Neural progenitor cell (in vitro differentiated cells): ENCODE measurements around the gene SH2D2A. TPM values are rescaled to one million over a fixed set of nuclear protein-coding genes. Genes with fewer than 3 reads are reported as not detected.
A peak's percentile ranks its signal among the peaks of the same experiment; 100 is the strongest.

Source experiments
- DNase-seq: peaks from one replicate; pipeline ENCODE4 v3.0.0-alpha.2; 2016; ENCODE audit warnings: low spot score
- H2AFZ ChIP-seq: fragments of 200-600 bp; sonication (generic); replicated peaks from 2 replicates; pipeline ENCODE4 v1.6.1; 2016; ENCODE audit warnings: antibody characterized with exemption
- H3F3A ChIP-seq: fragments of 200-600 bp; sonication (generic); 2 replicates; pipeline ENCODE4 v1.6.1; 2016; ENCODE audit warnings: antibody characterized with exemption, low read depth
- H3K27ac ChIP-seq: fragments of 200-600 bp; sonication (generic); 2 replicates; pipeline ENCODE4 v1.5.1; 2016; ENCODE audit warnings: mild to moderate bottlenecking
- H3K27me3 ChIP-seq: fragments of 200-600 bp; sonication (generic); 2 replicates; pipeline ENCODE4 v1.6.1; 2016; ENCODE audit warnings: mild to moderate bottlenecking, moderate library complexity
- H3K36me3 ChIP-seq: fragments of 200-600 bp; sonication (generic); 2 replicates; pipeline ENCODE4 v1.5.1; 2016
- H3K4me1 ChIP-seq: fragments of 200-600 bp; sonication (generic); 2 replicates; pipeline ENCODE4 v1.6.1; 2016; ENCODE audit warnings: mixed run types
- H3K4me2 ChIP-seq: fragments of 200-600 bp; sonication (generic); 2 replicates; pipeline ENCODE4 v1.6.1; 2016
- H3K4me3 ChIP-seq: fragments of 200-600 bp; sonication (generic); 2 replicates; pipeline ENCODE4 v1.5.1; 2016
- H3K79me2 ChIP-seq: fragments of 200-600 bp; sonication (generic); 2 replicates; pipeline ENCODE4 v1.6.1; 2016; ENCODE audit warnings: low read depth
- H3K9ac ChIP-seq: fragments of 200-600 bp; sonication (generic); 2 replicates; pipeline ENCODE4 v1.6.1; 2016
- H3K9me3 ChIP-seq: fragments of 200-600 bp; sonication (generic); 2 replicates; pipeline ENCODE4 v1.5.1; 2016; ENCODE audit warnings: low read depth
- H4K20me1 ChIP-seq: fragments of 200-600 bp; sonication (generic); 2 replicates; pipeline ENCODE4 v1.6.1; 2016; ENCODE audit warnings: low read depth
- H3K27ac Mint-ChIP-seq: 3 replicates; pipeline ENCODE4 v1.8.0; 2021; ENCODE audit warnings: mixed read lengths
- H3K27me3 Mint-ChIP-seq: 2 replicates; pipeline ENCODE4 v1.8.0; 2022; ENCODE audit warnings: low read depth, mild to moderate bottlenecking, inconsistent platforms, moderate library complexity, mixed read lengths; ENCODE audit not compliant: insufficient read depth
- H3K36me3 Mint-ChIP-seq: 3 replicates; pipeline ENCODE4 v1.8.0; 2021; ENCODE audit warnings: mixed read lengths
- H3K4me1 Mint-ChIP-seq: 3 replicates; pipeline ENCODE4 v1.8.0; 2021; ENCODE audit warnings: mixed read lengths
- H3K4me3 Mint-ChIP-seq: 3 replicates; pipeline ENCODE4 v1.8.0; 2021; ENCODE audit warnings: mild to moderate bottlenecking, moderate library complexity, mixed read lengths
- H3K9me3 Mint-ChIP-seq: 3 replicates; pipeline ENCODE4 v1.8.0; 2020; ENCODE audit warnings: mixed read lengths
- CTCF ChIP-seq: fragments of 200-600 bp; sonication (generic); IDR thresholded peaks from 2 replicates; pipeline ENCODE4 v1.5.1; 2017; ENCODE audit warnings: antibody characterized with exemption, mild to moderate bottlenecking
- EZH2 ChIP-seq: fragments of 200-600 bp; sonication (generic); IDR thresholded peaks from 2 replicates; pipeline ENCODE4 v1.6.1; 2017; ENCODE audit warnings: antibody characterized with exemption, mild to moderate bottlenecking, moderate library complexity
- EZH2phosphoT487 ChIP-seq: fragments of 200-600 bp; sonication (generic); IDR thresholded peaks from 2 replicates; pipeline ENCODE4 v1.6.1; 2017; ENCODE audit warnings: antibody characterized with exemption
- total RNA-seq: library from RNA; depleted of rRNA; stranded (reverse); fragments of >200 nt; gene quantifications from 2 replicates; pipeline ENCODE4 v1.2.3, GENCODE V29; 2015; ENCODE audit warnings: low replicate concordance

SH2D2A gene
- total RNA-seq, 1 donor from 2014 or later: not detected

- peaks cover 15% of the 10 kb centered on the region for H3F3A ChIP-seq
- H3K27ac ChIP-seq: no peak overlapping the region
- no peak overlapping the region for H2AFZ ChIP-seq
- no peak for DNase-seq
- peaks cover 2% of the 10 kb centered on the region for H3K36me3 Mint-ChIP-seq
- no peak overlapping the region for H3K4me2 ChIP-seq
- peaks cover 26% of the 10 kb centered on the region for H3K4me1 ChIP-seq
- peaks cover 36% of the 10 kb centered on the region for H3K4me1 Mint-ChIP-seq
- no peaks in the 10 kb centered on the region for H3K9me3 Mint-ChIP-seq
- no peak overlapping the region for H3K9ac ChIP-seq
- no peaks in the 10 kb centered on the region for H3K36me3 ChIP-seq
- H4K20me1 ChIP-seq: no peaks in the 10 kb centered on the region
- H3K27me3 ChIP-seq: peaks cover 33% of the 10 kb centered on the region
- no peak overlapping the region for H3K4me3 Mint-ChIP-seq
- TF ChIP-seq EZH2 (no peak), CTCF (no peak), EZH2phosphoT487 (no peak)
- H3K27me3 Mint-ChIP-seq: peaks cover 18% of the 10 kb centered on the region
- H3K79me2 ChIP-seq: no peaks in the 10 kb centered on the region
- no peak overlapping the region for H3K27ac Mint-ChIP-seq
- H3K9me3 ChIP-seq: no peaks in the 10 kb centered on the region
- no peak overlapping the region for H3K4me3 ChIP-seq
Measured at GRCh38 chr1:156809281-156809680, 7.4 kb downstream of the SH2D2A start.

GRCh38 chr1:156808186-156809030 is 8.2 kb downstream of the SH2D2A start:
- Histone ChIP-seq H3K4me2 (no peak overlapping the region), H4K20me1 (no peaks in the 10 kb centered on the region), H3K4me1 (peaks cover 26% of the 10 kb centered on the region), H3K27ac (no peak overlapping the region), H3K4me3 (no peak overlapping the region), H3K9me3 (no peaks in the 10 kb centered on the region), H3K9ac (no peak overlapping the region), H3K79me2 (no peaks in the 10 kb centered on the region), H2AFZ (no peak overlapping the region), H3F3A (peaks cover 17% of the 10 kb centered on the region), H3K27me3 (peaks cover 25% of the 10 kb centered on the region), H3K36me3 (no peaks in the 10 kb centered on the region)
- TF ChIP-seq EZH2: no peak
- no peak for TF ChIP-seq CTCF
- TF ChIP-seq EZH2phosphoT487: no peak
- DNase-seq: no peak
- Mint-ChIP-seq H3K9me3 (no peaks in the 10 kb centered on the region), H3K36me3 (peaks cover 2% of the 10 kb centered on the region), H3K4me1 (peaks cover 41% of the 10 kb centered on the region), H3K4me3 (no peak overlapping the region), H3K27me3 (peaks cover 18% of the 10 kb centered on the region), H3K27ac (peak overlapping the region; percentile 55)

- H3F3A ChIP-seq: peaks cover 10% of the 10 kb centered on the region
- DNase-seq: no peak
- no peaks in the 10 kb centered on the region for H3K9me3 Mint-ChIP-seq
- no peak overlapping the region for H3K9ac ChIP-seq
- no peak overlapping the region for H3K4me2 ChIP-seq
- H3K27me3 ChIP-seq: peaks cover 17% of the 10 kb centered on the region
- peaks cover 2% of the 10 kb centered on the region for H3K36me3 Mint-ChIP-seq
- no peaks in the 10 kb centered on the region for H4K20me1 ChIP-seq
- TF ChIP-seq EZH2phosphoT487 (no peak), CTCF (no peak), EZH2 (no peak)
- no peaks in the 10 kb centered on the region for H3K9me3 ChIP-seq
- H3K4me3 Mint-ChIP-seq: no peak overlapping the region
- no peak overlapping the region for H3K27ac ChIP-seq
- no peak overlapping the region for H2AFZ ChIP-seq
- H3K27ac Mint-ChIP-seq: peak overlapping the region; percentile 55
- no peaks in the 10 kb centered on the region for H3K79me2 ChIP-seq
- peaks cover 38% of the 10 kb centered on the region for H3K4me1 Mint-ChIP-seq
- H3K36me3 ChIP-seq: no peaks in the 10 kb centered on the region
- H3K4me3 ChIP-seq: no peak overlapping the region
- H3K27me3 Mint-ChIP-seq: peaks cover 15% of the 10 kb centered on the region
- peaks cover 21% of the 10 kb centered on the region for H3K4me1 ChIP-seq
Measured at GRCh38 chr1:156807627-156808026, 9.0 kb downstream of the SH2D2A start.
